ENCODE data around the gene AFTPH.

The AFTPH gene

GRCh38 chr2:64593035-64593655, 69.0 kb downstream of the AFTPH start:
- ATAC-seq, result no peak

- peak in 1 of 2 donors; percentile 33 for ATAC-seq
Observed at GRCh38 chr2:64594226-64594989, 70.3 kb downstream of the AFTPH start.

GRCh38 chr2:64595397-64596176, 71.5 kb downstream of the AFTPH start:
- no peak for ATAC-seq

- no peak for ATAC-seq
Observed at GRCh38 chr2:64598226-64598625, 74.1 kb downstream of the AFTPH start.

GRCh38 chr2:64599469-64599868, 75.3 kb downstream of the AFTPH start:
- ATAC-seq, result no peak

- ATAC-seq, result no peak
Observed at GRCh38 chr2:64601034-64601754, 77.1 kb downstream of the AFTPH start.

GRCh38 chr2:64601785-64602391, 77.8 kb downstream of the AFTPH start:
- no peak for ATAC-seq

GRCh38 chr2:64602436-64602835, 78.3 kb downstream of the AFTPH start:
- no peak for ATAC-seq

- ATAC-seq, result no peak
Observed at GRCh38 chr2:64604155-64604554, 80.0 kb downstream of the AFTPH start.

- no peak for ATAC-seq
Observed at GRCh38 chr2:64605026-64605471, 80.9 kb downstream of the AFTPH start.

GRCh38 chr2:64605991-64606478, 81.9 kb downstream of the AFTPH start:
- no peak for ATAC-seq

GRCh38 chr2:64606479-64607363, 82.6 kb downstream of the AFTPH start:
- peak; percentile 92 to 94 for ATAC-seq

- ATAC-seq, result no peak
Observed at GRCh38 chr2:64607381-64608304, 83.5 kb downstream of the AFTPH start.

- ATAC-seq, result no peak
Observed at GRCh38 chr2:64608867-64609226, 84.7 kb downstream of the AFTPH start.

- peak; percentile 25 to 39 for ATAC-seq
Observed at GRCh38 chr2:64609227-64609941, 85.3 kb downstream of the AFTPH start.

GRCh38 chr2:64609942-64610281, 85.8 kb downstream of the AFTPH start:
- ATAC-seq, result no peak

GRCh38 chr2:64610316-64610855, 86.3 kb downstream of the AFTPH start:
- ATAC-seq, result no peak

- no peak for ATAC-seq
Observed at GRCh38 chr2:64612575-64613195, 88.6 kb downstream of the AFTPH start.

- ATAC-seq, result no peak
Observed at GRCh38 chr2:64613276-64613675, 89.1 kb downstream of the AFTPH start.
